WTC11 (cell line): Measurements from ENCODE around the gene NCAPH2. TPM values are rescaled to one million over a fixed set of nuclear protein-coding genes. Genes with fewer than 3 reads are reported as not detected.
A peak's percentile ranks its signal among the peaks of the same experiment; 100 is the strongest.

Experiments
- ATAC-seq: fragments of 200-7000 bp; cut with Tn5 transposase; 2 replicates; pipeline ENCODE4 v1.10.0; 2021; ENCODE audit warnings: mild to moderate bottlenecking, moderate library complexity
- CTCF ChIA-PET: fragments of 300-600 bp; sonication (Branson Sonifier 250); formaldehyde crosslinking; loops from one replicate; lab custom pipeline; 2021; ENCODE audit warnings: antibody characterized with exemption; lab: Charles Lee
- POLR2A ChIA-PET: fragments of 350-600 bp; sonication (Branson Sonifier 250); formaldehyde crosslinking; loops from one replicate; lab custom pipeline; 2021; ENCODE audit warnings: antibody characterized with exemption; lab: Charles Lee
- DNase-seq: peaks from one replicate; pipeline ENCODE4 v3.0.0; 2021; ENCODE audit warnings: low spot score
- H3K27ac Mint-ChIP-seq: 2 replicates; pipeline ENCODE4 v1.8.0; 2021; ENCODE audit warnings: mixed read lengths
- H3K27me3 Mint-ChIP-seq: 2 replicates; pipeline ENCODE4 v1.8.0; 2021; ENCODE audit warnings: low read depth, mild to moderate bottlenecking, moderate library complexity, mixed read lengths
- H3K36me3 Mint-ChIP-seq: 2 replicates; pipeline ENCODE4 v1.8.0; 2021; ENCODE audit warnings: mixed read lengths
- H3K4me1 Mint-ChIP-seq: 2 replicates; pipeline ENCODE4 v1.8.0; 2022; ENCODE audit warnings: mixed read lengths
- H3K4me3 Mint-ChIP-seq: 2 replicates; pipeline ENCODE4 v1.8.0; 2021; ENCODE audit warnings: mild to moderate bottlenecking, moderate library complexity, mixed read lengths
- H3K9me3 Mint-ChIP-seq: 2 replicates; pipeline ENCODE4 v1.8.0; 2021; ENCODE audit warnings: mixed read lengths
- ATF1 ChIP-seq: sonication (generic); formaldehyde crosslinking; IDR thresholded peaks from 2 replicates; pipeline ENCODE4 v1.8.1; 2023; ENCODE audit warnings: mild to moderate bottlenecking, moderate library complexity, missing genetic modification reagents
- CREB1 ChIP-seq: sonication (generic); formaldehyde crosslinking; IDR thresholded peaks from 2 replicates; pipeline ENCODE4 v1.8.0; 2023; ENCODE audit warnings: mild to moderate bottlenecking, missing genetic modification reagents
- ESRRA ChIP-seq: sonication (generic); formaldehyde crosslinking; IDR thresholded peaks from 2 replicates; pipeline ENCODE4 v1.8.1; 2022; ENCODE audit warnings: mild to moderate bottlenecking, missing genetic modification reagents, borderline replicate concordance
- GTF2I ChIP-seq: fragments of 250-450 bp; sonication (Bioruptor Pico); conservative IDR thresholded peaks from 2 replicates; pipeline ENCODE4 v1.4.0; 2021; ENCODE audit warnings: mild to moderate bottlenecking
- MXD4 ChIP-seq: fragments of 250-450 bp; sonication (Bioruptor Pico); IDR thresholded peaks from 2 replicates; pipeline ENCODE4 v1.8.0; 2021; ENCODE audit warnings: mild to moderate bottlenecking, moderate library complexity, borderline replicate concordance
- NR1H2 ChIP-seq: sonication (generic); formaldehyde crosslinking; IDR thresholded peaks from 2 replicates; pipeline ENCODE4 v1.9.0; 2021; ENCODE audit warnings: mild to moderate bottlenecking, moderate library complexity, missing genetic modification reagents
- RELA ChIP-seq: sonication (generic); formaldehyde crosslinking; IDR thresholded peaks from 2 replicates; pipeline ENCODE4 v1.8.1; 2022; ENCODE audit warnings: missing genetic modification reagents, mild to moderate bottlenecking, borderline replicate concordance
- RORB ChIP-seq: fragments of 250-450 bp; sonication (Bioruptor Pico); IDR thresholded peaks from 2 replicates; pipeline ENCODE4 v1.9.0; 2021; ENCODE audit warnings: mild to moderate bottlenecking
- TEAD1 ChIP-seq: sonication (generic); formaldehyde crosslinking; IDR thresholded peaks from 2 replicates; pipeline ENCODE4 v1.8.0; 2022; ENCODE audit warnings: mild to moderate bottlenecking, missing genetic modification reagents
- ZNF232 ChIP-seq: sonication (generic); formaldehyde crosslinking; IDR thresholded peaks from 2 replicates; pipeline ENCODE4 v1.8.0; 2022; ENCODE audit warnings: mild to moderate bottlenecking, missing genetic modification reagents
- ZNF263 ChIP-seq: sonication (generic); formaldehyde crosslinking; IDR thresholded peaks from 2 replicates; pipeline ENCODE4 v1.8.1; 2022; ENCODE audit warnings: low read depth, mild to moderate bottlenecking, moderate library complexity, missing genetic modification reagents
- ZNF423 ChIP-seq: fragments of 250-450 bp; sonication (Bioruptor Pico); IDR thresholded peaks from 2 replicates; pipeline ENCODE4 v2.1.2; 2022; ENCODE audit warnings: mild to moderate bottlenecking, moderate library complexity
- total RNA-seq: library from RNA; stranded (reverse); gene quantifications from 3 replicates; pipeline ENCODE4 v1.2.3, GENCODE V29; 2021
- TF ChIP-seq, protein P1 (sequence below): sonication (generic); formaldehyde crosslinking; IDR thresholded peaks from 2 replicates; pipeline ENCODE4 v1.8.0; 2023; ENCODE audit warnings: missing genetic modification reagents, mild to moderate bottlenecking, borderline replicate concordance
- TF ChIP-seq, protein P2 (sequence below): sonication (generic); formaldehyde crosslinking; IDR thresholded peaks from 2 replicates; pipeline ENCODE4 v1.8.1; 2023; ENCODE audit warnings: mild to moderate bottlenecking, missing genetic modification reagents, moderate library complexity
- TF ChIP-seq, protein P3 (sequence below): sonication (generic); formaldehyde crosslinking; conservative IDR thresholded peaks from 2 replicates; pipeline ENCODE4 v1.8.1; 2022; ENCODE audit warnings: mild to moderate bottlenecking, missing genetic modification reagents
- TF ChIP-seq, protein P4 (sequence below): sonication (generic); formaldehyde crosslinking; IDR thresholded peaks from 2 replicates; pipeline ENCODE4 v1.8.1; 2022; ENCODE audit warnings: missing genetic modification reagents, borderline replicate concordance
- TF ChIP-seq, protein P5 (sequence below): sonication (generic); formaldehyde crosslinking; IDR thresholded peaks from 2 replicates; pipeline ENCODE4 v1.8.0; 2022; ENCODE audit warnings: mild to moderate bottlenecking, missing genetic modification reagents
- TF ChIP-seq, protein P6 (sequence below): sonication (generic); formaldehyde crosslinking; IDR thresholded peaks from 2 replicates; pipeline ENCODE4 v1.8.0; 2023; ENCODE audit warnings: missing genetic modification reagents
- TF ChIP-seq, protein P7 (sequence below): sonication (generic); formaldehyde crosslinking; IDR thresholded peaks from 2 replicates; pipeline ENCODE4 v1.8.1; 2023; ENCODE audit warnings: mild to moderate bottlenecking, moderate library complexity, missing genetic modification reagents
- TF ChIP-seq, protein P8 (sequence below): fragments of 250-450 bp; sonication (Bioruptor Pico); conservative IDR thresholded peaks from 2 replicates; pipeline ENCODE4 v1.9.0; 2021; ENCODE audit warnings: mild to moderate bottlenecking
- TF ChIP-seq, protein P9 (sequence below): sonication (generic); formaldehyde crosslinking; IDR thresholded peaks from 2 replicates; pipeline ENCODE4 v1.8.0; 2022; ENCODE audit warnings: mild to moderate bottlenecking, missing genetic modification reagents

NCAPH2 gene
- total RNA-seq, 1 experiment from 2014 or later: 78.4 TPM

DNA sequence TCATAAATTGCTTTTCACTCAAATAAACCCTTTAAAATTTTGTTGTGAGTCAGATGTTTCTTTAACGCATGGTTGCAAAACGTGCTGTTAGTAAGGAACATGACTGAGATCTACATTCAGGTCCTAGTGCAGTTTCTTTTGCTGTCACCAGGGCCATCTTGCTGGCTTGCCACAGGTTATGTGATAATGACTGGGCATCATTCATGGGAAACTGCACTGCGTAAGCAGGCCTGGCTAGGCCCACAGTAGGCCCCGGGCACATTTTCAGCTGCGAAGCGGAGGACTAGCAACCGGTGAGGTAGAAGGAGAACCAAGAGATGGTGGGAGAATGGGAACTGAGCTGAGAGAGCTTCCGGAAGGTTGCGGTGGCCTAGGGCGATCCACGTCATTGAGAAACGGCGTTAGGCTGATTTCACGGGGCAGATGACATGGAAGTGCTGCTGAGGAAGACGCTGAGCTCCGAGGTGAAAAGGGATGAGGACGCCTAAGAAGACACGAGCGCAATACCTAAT lies 34.4 kb downstream of the NCAPH2 start:
- TF ChIP-seq TEAD1 (CRISPR knock-in tag) (no peak), NR1H2 (CRISPR knock-in tag) (no peak), MXD4 (no peak), ZNF423 (CRISPR knock-in tag) (no peak), RELA (CRISPR knock-in tag) (no peak), ESRRA (CRISPR knock-in tag) (no peak), ZNF263 (no peak), ATF1 (CRISPR knock-in tag) (no peak)
- TF ChIP-seq, protein P1, sequence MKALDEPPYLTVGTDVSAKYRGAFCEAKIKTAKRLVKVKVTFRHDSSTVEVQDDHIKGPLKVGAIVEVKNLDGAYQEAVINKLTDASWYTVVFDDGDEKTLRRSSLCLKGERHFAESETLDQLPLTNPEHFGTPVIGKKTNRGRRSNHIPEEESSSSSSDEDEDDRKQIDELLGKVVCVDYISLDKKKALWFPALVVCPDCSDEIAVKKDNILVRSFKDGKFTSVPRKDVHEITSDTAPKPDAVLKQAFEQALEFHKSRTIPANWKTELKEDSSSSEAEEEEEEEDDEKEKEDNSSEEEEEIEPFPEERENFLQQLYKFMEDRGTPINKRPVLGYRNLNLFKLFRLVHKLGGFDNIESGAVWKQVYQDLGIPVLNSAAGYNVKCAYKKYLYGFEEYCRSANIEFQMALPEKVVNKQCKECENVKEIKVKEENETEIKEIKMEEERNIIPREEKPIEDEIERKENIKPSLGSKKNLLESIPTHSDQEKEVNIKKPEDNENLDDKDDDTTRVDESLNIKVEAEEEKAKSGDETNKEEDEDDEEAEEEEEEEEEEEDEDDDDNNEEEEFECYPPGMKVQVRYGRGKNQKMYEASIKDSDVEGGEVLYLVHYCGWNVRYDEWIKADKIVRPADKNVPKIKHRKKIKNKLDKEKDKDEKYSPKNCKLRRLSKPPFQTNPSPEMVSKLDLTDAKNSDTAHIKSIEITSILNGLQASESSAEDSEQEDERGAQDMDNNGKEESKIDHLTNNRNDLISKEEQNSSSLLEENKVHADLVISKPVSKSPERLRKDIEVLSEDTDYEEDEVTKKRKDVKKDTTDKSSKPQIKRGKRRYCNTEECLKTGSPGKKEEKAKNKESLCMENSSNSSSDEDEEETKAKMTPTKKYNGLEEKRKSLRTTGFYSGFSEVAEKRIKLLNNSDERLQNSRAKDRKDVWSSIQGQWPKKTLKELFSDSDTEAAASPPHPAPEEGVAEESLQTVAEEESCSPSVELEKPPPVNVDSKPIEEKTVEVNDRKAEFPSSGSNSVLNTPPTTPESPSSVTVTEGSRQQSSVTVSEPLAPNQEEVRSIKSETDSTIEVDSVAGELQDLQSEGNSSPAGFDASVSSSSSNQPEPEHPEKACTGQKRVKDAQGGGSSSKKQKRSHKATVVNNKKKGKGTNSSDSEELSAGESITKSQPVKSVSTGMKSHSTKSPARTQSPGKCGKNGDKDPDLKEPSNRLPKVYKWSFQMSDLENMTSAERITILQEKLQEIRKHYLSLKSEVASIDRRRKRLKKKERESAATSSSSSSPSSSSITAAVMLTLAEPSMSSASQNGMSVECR (CRISPR knock-in tag): no peak
- TF ChIP-seq, protein P2, sequence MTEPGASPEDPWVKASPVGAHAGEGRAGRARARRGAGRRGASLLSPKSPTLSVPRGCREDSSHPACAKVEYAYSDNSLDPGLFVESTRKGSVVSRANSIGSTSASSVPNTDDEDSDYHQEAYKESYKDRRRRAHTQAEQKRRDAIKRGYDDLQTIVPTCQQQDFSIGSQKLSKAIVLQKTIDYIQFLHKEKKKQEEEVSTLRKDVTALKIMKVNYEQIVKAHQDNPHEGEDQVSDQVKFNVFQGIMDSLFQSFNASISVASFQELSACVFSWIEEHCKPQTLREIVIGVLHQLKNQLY (CRISPR knock-in tag): no peak
- TF ChIP-seq, protein P3, sequence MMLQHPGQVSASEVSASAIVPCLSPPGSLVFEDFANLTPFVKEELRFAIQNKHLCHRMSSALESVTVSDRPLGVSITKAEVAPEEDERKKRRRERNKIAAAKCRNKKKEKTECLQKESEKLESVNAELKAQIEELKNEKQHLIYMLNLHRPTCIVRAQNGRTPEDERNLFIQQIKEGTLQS (CRISPR knock-in tag): no peak
- TF ChIP-seq, protein P4, sequence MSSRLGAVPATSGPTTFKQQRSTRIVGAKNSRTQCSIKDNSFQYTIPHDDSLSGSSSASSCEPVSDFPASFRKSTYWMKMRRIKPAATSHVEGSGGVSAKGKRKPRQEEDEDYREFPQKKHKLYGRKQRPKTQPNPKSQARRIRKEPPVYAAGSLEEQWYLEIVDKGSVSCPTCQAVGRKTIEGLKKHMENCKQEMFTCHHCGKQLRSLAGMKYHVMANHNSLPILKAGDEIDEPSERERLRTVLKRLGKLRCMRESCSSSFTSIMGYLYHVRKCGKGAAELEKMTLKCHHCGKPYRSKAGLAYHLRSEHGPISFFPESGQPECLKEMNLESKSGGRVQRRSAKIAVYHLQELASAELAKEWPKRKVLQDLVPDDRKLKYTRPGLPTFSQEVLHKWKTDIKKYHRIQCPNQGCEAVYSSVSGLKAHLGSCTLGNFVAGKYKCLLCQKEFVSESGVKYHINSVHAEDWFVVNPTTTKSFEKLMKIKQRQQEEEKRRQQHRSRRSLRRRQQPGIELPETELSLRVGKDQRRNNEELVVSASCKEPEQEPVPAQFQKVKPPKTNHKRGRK (CRISPR knock-in tag): no peak
- TF ChIP-seq, protein P5, sequence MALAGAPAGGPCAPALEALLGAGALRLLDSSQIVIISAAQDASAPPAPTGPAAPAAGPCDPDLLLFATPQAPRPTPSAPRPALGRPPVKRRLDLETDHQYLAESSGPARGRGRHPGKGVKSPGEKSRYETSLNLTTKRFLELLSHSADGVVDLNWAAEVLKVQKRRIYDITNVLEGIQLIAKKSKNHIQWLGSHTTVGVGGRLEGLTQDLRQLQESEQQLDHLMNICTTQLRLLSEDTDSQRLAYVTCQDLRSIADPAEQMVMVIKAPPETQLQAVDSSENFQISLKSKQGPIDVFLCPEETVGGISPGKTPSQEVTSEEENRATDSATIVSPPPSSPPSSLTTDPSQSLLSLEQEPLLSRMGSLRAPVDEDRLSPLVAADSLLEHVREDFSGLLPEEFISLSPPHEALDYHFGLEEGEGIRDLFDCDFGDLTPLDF (CRISPR knock-in tag): no peak
- TF ChIP-seq, protein P6, sequence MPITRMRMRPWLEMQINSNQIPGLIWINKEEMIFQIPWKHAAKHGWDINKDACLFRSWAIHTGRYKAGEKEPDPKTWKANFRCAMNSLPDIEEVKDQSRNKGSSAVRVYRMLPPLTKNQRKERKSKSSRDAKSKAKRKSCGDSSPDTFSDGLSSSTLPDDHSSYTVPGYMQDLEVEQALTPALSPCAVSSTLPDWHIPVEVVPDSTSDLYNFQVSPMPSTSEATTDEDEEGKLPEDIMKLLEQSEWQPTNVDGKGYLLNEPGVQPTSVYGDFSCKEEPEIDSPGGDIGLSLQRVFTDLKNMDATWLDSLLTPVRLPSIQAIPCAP (CRISPR knock-in tag): no peak
- no peak overlapping the region for H3K4me3 Mint-ChIP-seq
- ATAC-seq (no peak), DNase-seq (no peak)
- ChIA-PET POLR2A (no interaction called here), CTCF (interaction anchor here (1.4 kb wide), 1 partner anchor 99 kb away, joined by 3 read pairs; no protein-coding TSS in a partner anchor)
- H3K27ac Mint-ChIP-seq: no peak overlapping the region
- H3K27me3 Mint-ChIP-seq: peaks cover 20% of the 10 kb centered on the region
- no peaks in the 10 kb centered on the region for H3K4me1 Mint-ChIP-seq
- H3K9me3 Mint-ChIP-seq: no peaks in the 10 kb centered on the region
- no peaks in the 10 kb centered on the region for H3K36me3 Mint-ChIP-seq

DNA sequence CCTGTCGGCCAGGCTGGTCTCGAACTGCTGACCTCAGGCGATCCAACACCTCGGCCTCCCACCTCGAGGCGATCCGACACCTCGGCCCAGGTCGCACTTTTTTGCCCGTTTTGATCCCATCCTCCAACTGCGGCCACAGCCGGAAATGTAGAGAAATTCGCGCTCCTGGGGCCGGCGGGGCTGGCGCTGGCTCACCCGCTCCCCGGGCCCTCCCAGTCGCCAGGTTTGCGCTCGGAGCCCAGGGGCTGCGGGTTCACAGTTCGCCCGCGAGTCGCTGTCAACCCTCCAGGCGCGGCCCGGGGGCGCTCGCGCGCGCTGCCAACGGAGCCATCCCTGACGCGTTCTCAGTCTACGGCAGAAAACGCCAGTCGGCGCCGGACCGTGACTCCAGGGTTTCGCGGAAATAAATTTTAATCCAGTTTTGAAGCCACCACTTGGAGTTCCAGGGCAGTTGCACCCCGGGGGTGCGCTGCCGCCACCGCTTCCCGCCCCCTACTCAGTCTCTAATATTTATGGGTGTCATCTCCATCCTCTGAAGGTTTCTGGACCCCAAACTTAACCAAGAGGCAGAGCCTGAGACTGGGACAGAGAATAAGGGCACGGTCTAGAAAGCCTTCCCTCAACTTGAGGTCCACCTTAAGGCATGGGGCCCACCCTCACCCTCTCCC lies 36.2 kb downstream of the NCAPH2 start:
- no peak for TF ChIP-seq ZNF232 (CRISPR knock-in tag)
- TF ChIP-seq, protein P7, sequence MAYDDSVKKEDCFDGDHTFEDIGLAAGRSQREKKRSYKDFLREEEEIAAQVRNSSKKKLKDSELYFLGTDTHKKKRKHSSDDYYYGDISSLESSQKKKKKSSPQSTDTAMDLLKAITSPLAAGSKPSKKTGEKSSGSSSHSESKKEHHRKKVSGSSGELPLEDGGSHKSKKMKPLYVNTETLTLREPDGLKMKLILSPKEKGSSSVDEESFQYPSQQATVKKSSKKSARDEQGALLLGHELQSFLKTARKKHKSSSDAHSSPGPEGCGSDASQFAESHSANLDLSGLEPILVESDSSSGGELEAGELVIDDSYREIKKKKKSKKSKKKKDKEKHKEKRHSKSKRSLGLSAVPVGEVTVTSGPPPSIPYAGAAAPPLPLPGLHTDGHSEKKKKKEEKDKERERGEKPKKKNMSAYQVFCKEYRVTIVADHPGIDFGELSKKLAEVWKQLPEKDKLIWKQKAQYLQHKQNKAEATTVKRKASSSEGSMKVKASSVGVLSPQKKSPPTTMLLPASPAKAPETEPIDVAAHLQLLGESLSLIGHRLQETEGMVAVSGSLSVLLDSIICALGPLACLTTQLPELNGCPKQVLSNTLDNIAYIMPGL: peak; percentile 77
- TF ChIP-seq, protein P8, sequence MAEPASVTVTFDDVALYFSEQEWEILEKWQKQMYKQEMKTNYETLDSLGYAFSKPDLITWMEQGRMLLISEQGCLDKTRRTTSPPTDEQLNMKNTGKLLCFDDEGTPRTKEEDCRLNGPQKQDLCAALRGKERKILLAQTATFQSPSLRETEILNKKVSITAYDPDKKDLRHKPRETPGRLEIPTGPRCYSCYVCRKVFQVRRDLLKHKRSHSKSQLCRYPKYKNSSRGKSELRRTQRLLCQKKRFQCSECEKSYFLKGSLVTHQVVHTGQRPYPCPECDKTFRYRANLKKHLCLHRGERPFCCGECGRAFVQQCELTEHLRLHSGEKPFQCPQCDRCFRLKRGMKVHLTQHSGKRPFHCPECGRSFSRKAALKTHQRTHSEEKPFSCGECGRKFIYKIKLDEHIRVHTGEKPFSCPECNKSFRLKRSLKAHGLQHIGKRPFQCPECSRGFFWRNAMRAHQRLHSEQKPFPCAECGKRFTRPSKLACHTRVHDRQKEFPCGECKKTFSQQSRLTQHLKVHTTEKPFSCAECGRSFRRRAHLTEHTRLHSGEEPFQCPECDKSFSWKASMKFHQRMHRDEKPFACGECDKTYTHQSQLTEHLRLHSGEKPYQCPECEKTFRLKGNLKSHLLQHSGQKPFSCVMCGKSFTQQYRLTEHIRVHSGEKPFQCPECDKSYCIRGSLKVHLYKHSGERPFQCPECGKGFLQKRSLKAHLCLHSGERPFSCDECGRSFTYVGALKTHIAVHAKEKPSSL (CRISPR knock-in tag): no peak
- TF ChIP-seq GTF2I (CRISPR knock-in tag): no peak
- no peak for TF ChIP-seq RELA (CRISPR knock-in tag)
- TF ChIP-seq CREB1 (CRISPR knock-in tag): no peak
- TF ChIP-seq, protein P9, sequence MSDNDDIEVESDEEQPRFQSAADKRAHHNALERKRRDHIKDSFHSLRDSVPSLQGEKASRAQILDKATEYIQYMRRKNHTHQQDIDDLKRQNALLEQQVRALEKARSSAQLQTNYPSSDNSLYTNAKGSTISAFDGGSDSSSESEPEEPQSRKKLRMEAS: peak; percentile 57
- no peak for TF ChIP-seq RORB (CRISPR knock-in tag)
- DNase-seq (peak; percentile 93), ATAC-seq (peak; percentile 95)
- Mint-ChIP-seq H3K9me3 (no peaks in the 10 kb centered on the region), H3K27me3 (peaks cover 11% of the 10 kb centered on the region), H3K4me1 (no peaks in the 10 kb centered on the region), H3K4me3 (peak overlapping the region; percentile 45), H3K36me3 (no peaks in the 10 kb centered on the region), H3K27ac (no peak overlapping the region)
- CTCF ChIA-PET: no interaction called here
- POLR2A ChIA-PET: no interaction called here
